A549 treated with RU486 at 1 μM for 4 hours (cell line): Measurements from ENCODE around the gene RHBDL1. TPM values are rescaled to one million over a fixed set of nuclear protein-coding genes. Genes with fewer than 3 reads are reported as not detected.

Experiments
- total RNA-seq: library from RNA; stranded (reverse); fragments of 200-300 nt; extraction: Qiagen RNA extraction; gene quantifications from 5 replicates; pipeline ENCODE4 v1.2.3, GENCODE V29; 2022; ENCODE audit warnings: low read depth

The RHBDL1 gene
- 0.67 to 1.7 TPM (median 1.4 TPM) in 5 replicates for total RNA-seq

GRCh38 chr16:674968-675883 lies at the start of gene RHBDL1:
Gene RHBDL1 (plus strand): TSS chr16:675671. CDS start chr16:675791, 120 bp downstream.

DNA sequence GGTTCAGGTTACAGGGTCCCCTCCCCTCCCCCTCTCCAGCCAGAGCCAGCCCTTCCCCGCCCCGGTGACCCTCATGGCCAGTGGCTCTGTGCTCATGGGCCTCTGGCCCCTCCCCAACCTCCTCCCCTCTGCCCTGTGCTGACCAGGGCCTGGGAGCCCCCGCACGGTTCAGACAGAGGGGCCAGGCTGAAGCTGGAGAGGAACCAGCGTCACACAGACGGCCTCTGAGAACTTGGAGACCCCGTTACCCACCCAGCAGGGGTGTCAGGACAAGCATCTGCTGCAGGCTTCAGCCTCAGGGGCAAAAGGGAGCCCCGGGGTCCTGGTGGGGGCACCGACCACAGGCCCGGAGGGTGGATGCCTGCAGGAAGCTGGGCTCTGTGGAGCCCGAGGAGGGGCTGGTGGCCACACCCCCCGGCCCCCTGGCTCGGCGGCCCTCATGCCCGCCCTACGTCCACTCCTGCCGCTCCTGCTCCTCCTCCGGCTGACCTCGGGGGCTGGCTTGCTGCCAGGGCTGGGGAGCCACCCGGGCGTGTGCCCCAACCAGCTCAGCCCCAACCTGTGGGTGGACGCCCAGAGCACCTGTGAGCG lies 44.6 kb upstream of the RHBDL1 start, which contains the start of gene WFIKKN1:
Gene WFIKKN1 (plus strand): TSS at position 171 of the 591 bp plus-strand sequence. CDS start 269 bp downstream, at position 440.

GRCh38 chr16:636206-637080 lies 39.0 kb upstream of the RHBDL1 start, which contains the start of gene METTL26:
Gene METTL26 (minus strand): TSS chr16:636305. CDS start chr16:636290, 15 bp downstream.

GRCh38 chr16:641326-642188 lies 33.9 kb upstream of the RHBDL1 start, which contains the start of gene MCRIP2:
Gene MCRIP2 (plus strand): TSS chr16:641828. CDS start chr16:641992, 164 bp downstream.

GRCh38 chr16:648781-649589 lies 26.5 kb upstream of the RHBDL1 start, which contains the start of gene WDR90:
Gene WDR90 (plus strand): TSS chr16:649365. CDS start chr16:649417, 52 bp downstream.

GRCh38 chr16:667780-668518 lies 7.5 kb upstream of the RHBDL1 start, which contains the start of gene RHOT2:
Gene RHOT2 (plus strand): TSS chr16:668132. CDS start chr16:668200, 68 bp downstream.

GRCh38 chr16:679814-680624 lies 4.5 kb downstream of the RHBDL1 start, which contains the start of gene STUB1:
Gene STUB1 (plus strand): TSS chr16:680410. CDS start chr16:680526, 116 bp downstream.

GRCh38 chr16:684071-684794 lies 8.8 kb downstream of the RHBDL1 start, which contains the start of gene JMJD8:
Gene JMJD8 (minus strand): TSS chr16:684334. CDS start chr16:684319, 15 bp downstream.

DNA sequence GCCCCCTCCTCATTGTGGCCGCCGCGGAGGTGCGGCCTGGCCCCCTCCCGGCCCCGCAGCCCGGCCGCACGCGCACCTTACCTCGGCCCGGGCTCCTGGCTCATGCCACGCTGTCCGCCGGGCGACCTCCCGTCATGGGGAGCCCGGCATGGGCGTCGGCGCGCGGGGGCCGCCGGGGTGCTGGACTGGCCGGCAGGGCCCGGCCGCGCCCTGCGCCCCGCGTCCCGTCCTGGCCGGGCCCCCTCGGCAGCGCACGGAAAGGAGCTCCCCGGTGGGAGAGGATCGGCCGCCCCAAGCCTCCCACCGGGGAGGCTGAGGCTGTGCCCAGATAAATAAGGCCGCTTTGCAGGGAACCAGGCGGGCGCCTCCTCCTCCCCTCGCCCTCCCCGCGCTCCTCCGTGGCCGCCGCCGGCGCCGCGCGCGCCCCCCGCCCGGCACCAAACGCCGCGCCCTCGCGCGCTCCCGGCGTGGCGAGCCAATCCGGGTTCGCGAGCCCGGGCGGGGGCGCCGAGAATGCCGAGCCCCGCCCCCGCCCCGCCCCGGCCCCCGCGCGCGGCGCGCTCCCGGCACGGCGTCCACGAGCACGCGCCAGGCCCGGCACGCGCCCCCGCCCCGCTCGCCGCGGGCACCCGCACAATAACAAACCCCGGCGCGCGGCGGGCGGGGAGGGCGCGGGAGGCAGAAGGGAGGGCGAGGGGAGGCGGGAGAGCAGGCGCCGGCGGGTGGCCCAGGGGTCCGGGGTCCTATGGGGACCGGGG lies 30.1 kb downstream of the RHBDL1 start, which contains the start of gene FBXL16:
Gene FBXL16 (minus strand): TSS at position 371 of the 758 bp plus-strand sequence. CDS start 8,396 bp downstream, outside the sequence.

DNA sequence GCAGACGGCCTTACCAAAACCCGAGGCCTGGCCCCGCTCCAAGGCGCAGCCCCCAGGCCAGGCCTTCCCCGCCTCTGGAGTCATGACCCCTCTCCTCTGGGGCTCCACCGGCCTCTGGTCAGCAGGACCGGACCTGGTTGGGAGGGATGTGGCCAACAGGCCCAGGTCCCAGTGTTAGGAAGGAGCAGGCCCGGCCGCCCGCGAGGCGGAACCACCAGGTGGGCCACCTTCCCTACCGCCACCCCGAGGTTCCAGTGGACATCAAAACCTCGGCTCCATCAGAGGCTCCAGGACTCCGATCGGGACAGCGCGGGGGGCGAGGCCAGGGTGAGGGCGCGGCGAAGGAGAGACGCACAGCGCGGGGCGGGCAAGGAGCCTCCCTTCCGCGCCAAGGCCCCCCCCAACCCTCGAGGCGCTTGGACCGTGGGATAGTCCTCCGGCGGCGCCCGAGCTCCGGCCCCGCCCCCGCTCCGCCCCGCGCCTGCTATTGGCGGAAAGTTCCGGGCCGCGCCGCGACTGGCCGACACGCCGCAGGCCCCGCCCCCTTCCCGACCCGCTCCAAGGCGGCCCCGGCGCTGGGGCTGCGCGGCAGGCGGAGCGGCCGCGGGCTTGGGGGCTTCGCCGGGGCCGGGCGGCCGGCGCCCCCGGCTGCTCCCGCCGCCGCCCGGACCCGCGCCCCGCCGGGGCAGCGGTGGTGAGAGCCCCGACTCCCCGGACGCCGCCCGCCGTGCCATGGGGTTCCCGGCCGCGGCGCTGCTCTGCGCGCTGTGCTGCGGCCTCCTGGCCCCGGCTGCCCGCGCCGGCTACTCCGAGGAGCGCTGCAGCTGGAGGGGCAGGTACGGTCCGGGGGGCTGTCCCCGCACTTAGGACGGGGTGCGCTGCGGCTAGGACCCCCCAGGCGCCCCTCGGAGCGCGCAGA lies 39.3 kb downstream of the RHBDL1 start, which contains the start of gene METRN:
Gene METRN (plus strand): TSS at position 561 of the 919 bp plus-strand sequence. CDS start 172 bp downstream, at position 733.

GRCh38 chr16:720990-721764 lies 45.7 kb downstream of the RHBDL1 start, which contains the start of gene ANTKMT:
Gene ANTKMT (plus strand): TSS chr16:721146. CDS start chr16:721275, 129 bp downstream.

GRCh38 chr16:726438-727290 lies 51.2 kb downstream of the RHBDL1 start, which contains the start of the genes CCDC78 and HAGHL:
Gene CCDC78 (minus strand): TSS chr16:726443. CDS start chr16:726367, 76 bp downstream.
Gene HAGHL (plus strand): TSS chr16:727106. CDS start chr16:727510, 404 bp downstream.

